GM21367 (cell line): ENCODE data around the gene LCORL.
A peak's percentile ranks its signal among the peaks of the same experiment; 100 is the strongest.
"Not testable (repeated sequence)": the region's sequence is repeated elsewhere in the genome, so short reads cannot be mapped to it uniquely, and the experiment has no call there.

ENCODE experiments used
- ATAC-seq: cut with Tn5 transposase; IDR thresholded peaks from one replicate; pipeline ENCODE4 v1.9.1; 2021; ENCODE audit not compliant: unreplicated experiment

Gene LCORL

GRCh38 chr4:18021720-18022571 lies at the start of gene LCORL:
LCORL (minus strand) TSS chr4:18021755; CDS start chr4:18021751, 4 bp downstream.
- ATAC-seq: peak; percentile 72

GRCh38 chr4:18069810-18070209 lies 48.3 kb upstream of the LCORL start:
- no peak for ATAC-seq

GRCh38 chr4:18067031-18067430 lies 45.5 kb upstream of the LCORL start:
- ATAC-seq: no peak

GRCh38 chr4:18063079-18063478 lies 41.5 kb upstream of the LCORL start:
- no peak for ATAC-seq

- peak; percentile 63 for ATAC-seq
Observed at GRCh38 chr4:18057821-18058533, 36.4 kb upstream of the LCORL start.

GRCh38 chr4:18056030-18056429 lies 34.5 kb upstream of the LCORL start:
- no peak for ATAC-seq

GRCh38 chr4:18052158-18052557 lies 30.6 kb upstream of the LCORL start:
- no peak for ATAC-seq

- ATAC-seq: no peak
Observed at GRCh38 chr4:18051281-18051680, 29.7 kb upstream of the LCORL start.

GRCh38 chr4:18050448-18050847 lies 28.9 kb upstream of the LCORL start:
- ATAC-seq: no peak

- no peak for ATAC-seq
Observed at GRCh38 chr4:18049446-18049845, 27.9 kb upstream of the LCORL start.

- ATAC-seq: no peak
Observed at GRCh38 chr4:18042754-18043153, 21.2 kb upstream of the LCORL start.

GRCh38 chr4:18042012-18042411 lies 20.5 kb upstream of the LCORL start:
- no peak for ATAC-seq

- ATAC-seq: no peak
Observed at GRCh38 chr4:18041114-18041513, 19.6 kb upstream of the LCORL start.

GRCh38 chr4:18039113-18039512 lies 17.6 kb upstream of the LCORL start:
- ATAC-seq: peak; percentile 50

- ATAC-seq: not testable (repeated sequence)
Observed at GRCh38 chr4:18036369-18036768, 14.8 kb upstream of the LCORL start.

- ATAC-seq: no peak
Observed at GRCh38 chr4:18034099-18034498, 12.5 kb upstream of the LCORL start.

GRCh38 chr4:18033111-18034085 lies 11.8 kb upstream of the LCORL start:
- no peak for ATAC-seq

GRCh38 chr4:18025288-18025687 lies 3.7 kb upstream of the LCORL start:
- ATAC-seq: no peak

- ATAC-seq: no peak
Observed at GRCh38 chr4:18022572-18023050, 1.1 kb upstream of the LCORL start.

GRCh38 chr4:18021470-18021719 lies 160 bp downstream of the LCORL start:
- ATAC-seq: no peak
